BLaER1 (cell line): ENCODE results near the gene RBM14.
"Not testable (repeated sequence)": the region's sequence is repeated elsewhere in the genome, so short reads cannot be mapped to it uniquely, and the experiment has no call there.

Source experiments
- H3K27ac ChIP-seq: shearing (Covaris generic); formaldehyde crosslinking; 2 replicates; pipeline ENCODE4 v1.8.1; 2022
- H3K27me3 ChIP-seq: shearing (Covaris generic); formaldehyde crosslinking; 2 replicates; pipeline ENCODE4 v1.8.1; 2022
- H3K36me3 ChIP-seq: shearing (Covaris generic); formaldehyde crosslinking; 2 replicates; pipeline ENCODE4 v1.8.1; 2022
- H3K4me1 ChIP-seq: shearing (Covaris generic); formaldehyde crosslinking; 2 replicates; pipeline ENCODE4 v1.8.1; 2022
- H3K4me2 ChIP-seq: shearing (Covaris generic); formaldehyde crosslinking; 2 replicates; pipeline ENCODE4 v1.8.1; 2022
- H3K4me3 ChIP-seq: shearing (Covaris generic); formaldehyde crosslinking; 2 replicates; pipeline ENCODE4 v1.8.1; 2022
- H3K9ac ChIP-seq: shearing (Covaris generic); formaldehyde crosslinking; 2 replicates; pipeline ENCODE4 v1.8.1; 2022
- H3K9me3 ChIP-seq: shearing (Covaris generic); formaldehyde crosslinking; 2 replicates; pipeline ENCODE4 v1.8.1; 2022
- H4K20me1 ChIP-seq: shearing (Covaris generic); formaldehyde crosslinking; 2 replicates; pipeline ENCODE4 v1.8.1; 2022
- Cebpa-rat ChIP-seq: shearing (Covaris generic); IDR thresholded peaks from 2 replicates; pipeline ENCODE4 v1.8.1; 2022

Gene RBM14

GRCh38 chr11:66595245-66595904 is 21.1 kb upstream of the RBM14 start:
- peaks cover 17% of the 10 kb centered on the region for H3K36me3 ChIP-seq
- H3K9ac ChIP-seq: peak overlapping the region; percentile 52
- peaks cover 73% of the 10 kb centered on the region for H3K4me1 ChIP-seq
- H3K4me3 ChIP-seq: peak overlapping the region; percentile 50
- H4K20me1 ChIP-seq: peaks cover 20% of the 10 kb centered on the region
- TF ChIP-seq Cebpa-rat: no peak
- H3K9me3 ChIP-seq: peaks cover 6% of the 10 kb centered on the region; the same call in 1 of the 2 replicates
- no peaks in the 10 kb centered on the region for H3K27me3 ChIP-seq
- peak overlapping the region; percentile 73 for H3K27ac ChIP-seq
- peak overlapping the region; percentile 99 for H3K4me2 ChIP-seq

DNA sequence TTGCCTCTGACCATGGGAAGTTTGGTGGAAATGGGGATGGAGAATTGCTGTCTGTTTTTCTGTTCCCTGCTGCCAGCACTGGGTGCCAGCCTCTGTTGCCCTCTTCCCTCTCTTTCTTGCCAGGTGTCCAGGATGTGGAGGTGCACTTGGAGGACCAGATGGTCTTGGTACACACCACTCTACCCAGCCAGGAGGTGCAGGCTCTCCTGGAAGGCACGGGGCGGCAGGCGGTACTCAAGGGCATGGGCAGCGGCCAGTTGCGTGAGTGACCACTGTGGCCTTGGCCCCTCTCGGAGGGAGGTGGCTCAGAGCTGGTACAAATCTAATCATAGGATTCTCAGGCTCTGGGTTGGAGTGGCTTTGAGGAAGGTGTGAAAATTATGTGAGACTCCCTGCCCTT is 17.4 kb upstream of the RBM14 start:
- H3K9me3 ChIP-seq: no peaks in the 10 kb centered on the region
- no peak overlapping the region for H3K4me2 ChIP-seq
- no peak overlapping the region for H3K4me3 ChIP-seq
- TF ChIP-seq Cebpa-rat: no peak
- H3K4me1 ChIP-seq: peaks cover 71% of the 10 kb centered on the region
- peaks cover 20% of the 10 kb centered on the region for H4K20me1 ChIP-seq
- peaks cover 50% of the 10 kb centered on the region for H3K36me3 ChIP-seq
- H3K9ac ChIP-seq: no peak overlapping the region
- no peak overlapping the region for H3K27ac ChIP-seq
- no peaks in the 10 kb centered on the region for H3K27me3 ChIP-seq

DNA sequence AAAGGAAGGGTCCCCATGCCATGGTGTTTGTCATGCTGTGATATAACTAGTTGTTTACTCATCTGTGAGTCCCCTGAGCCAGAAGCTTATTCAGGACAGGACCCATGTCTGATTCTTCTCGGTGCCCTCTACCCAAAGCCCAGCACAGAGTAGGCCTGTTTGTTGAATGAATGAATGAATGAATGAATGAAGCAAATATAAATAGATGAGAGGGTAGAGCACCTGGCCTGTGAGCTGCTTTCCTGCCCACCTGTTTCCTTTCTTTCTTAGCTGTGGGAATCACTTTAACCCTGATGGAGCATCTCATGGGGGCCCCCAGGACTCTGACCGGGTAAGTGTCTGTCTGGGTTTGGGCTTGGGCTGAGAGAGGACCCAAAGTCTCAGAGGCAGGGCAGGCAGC is 16.2 kb upstream of the RBM14 start:
- Histone ChIP-seq H3K4me2 (peak overlapping the region; percentile 63), H4K20me1 (peaks cover 9% of the 10 kb centered on the region), H3K27ac (peak overlapping the region; percentile 11; the same call in 1 of the 2 replicates), H3K4me1 (peaks cover 59% of the 10 kb centered on the region), H3K27me3 (no peaks in the 10 kb centered on the region), H3K9ac (0 out of 2 replicates have a peak overlapping the region, but pooled peaks have one; percentile 9), H3K9me3 (no peaks in the 10 kb centered on the region), H3K4me3 (no peak overlapping the region), H3K36me3 (peaks cover 62% of the 10 kb centered on the region)
- TF ChIP-seq Cebpa-rat: no peak

DNA sequence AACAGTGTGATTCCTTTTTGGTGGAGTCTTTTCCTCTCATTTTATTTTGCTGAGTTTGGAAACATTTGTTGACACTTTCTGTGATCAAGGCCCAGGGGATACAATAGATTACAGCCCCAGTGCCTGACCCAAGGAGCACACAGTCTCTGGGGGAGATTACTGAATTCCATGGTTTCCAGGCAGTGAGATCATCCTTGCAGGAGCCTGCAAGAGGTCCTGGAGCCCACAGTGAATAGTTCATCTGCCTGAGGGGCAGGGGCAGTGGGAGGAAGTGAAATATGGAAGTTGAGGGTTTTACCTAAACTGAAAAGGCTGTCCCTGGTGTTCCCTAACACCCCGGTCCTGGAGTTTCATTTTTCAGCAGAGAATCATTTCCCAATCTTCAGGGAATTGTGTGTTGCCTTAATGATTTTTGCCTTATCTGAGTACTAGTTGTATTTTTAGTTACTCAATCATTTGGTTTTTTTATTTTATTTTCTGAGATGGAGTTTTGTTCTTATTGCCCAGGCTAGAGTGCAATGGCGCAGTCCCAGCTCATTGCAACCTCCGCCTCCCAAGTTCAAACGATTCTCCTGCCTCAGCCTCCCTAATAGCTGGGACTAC is 15.7 kb upstream of the RBM14 start:
- Histone ChIP-seq H3K9ac (0 out of 2 replicates have a peak overlapping the region, but pooled peaks have one; percentile 9), H3K27me3 (no peaks in the 10 kb centered on the region), H3K4me1 (peaks cover 54% of the 10 kb centered on the region), H3K27ac (peak overlapping the region; percentile 11; the same call in 1 of the 2 replicates), H3K9me3 (no peaks in the 10 kb centered on the region), H4K20me1 (peaks cover 4% of the 10 kb centered on the region), H3K4me3 (no peak overlapping the region), H3K36me3 (peaks cover 67% of the 10 kb centered on the region), H3K4me2 (peak overlapping the region; percentile 63)
- no peak for TF ChIP-seq Cebpa-rat

DNA sequence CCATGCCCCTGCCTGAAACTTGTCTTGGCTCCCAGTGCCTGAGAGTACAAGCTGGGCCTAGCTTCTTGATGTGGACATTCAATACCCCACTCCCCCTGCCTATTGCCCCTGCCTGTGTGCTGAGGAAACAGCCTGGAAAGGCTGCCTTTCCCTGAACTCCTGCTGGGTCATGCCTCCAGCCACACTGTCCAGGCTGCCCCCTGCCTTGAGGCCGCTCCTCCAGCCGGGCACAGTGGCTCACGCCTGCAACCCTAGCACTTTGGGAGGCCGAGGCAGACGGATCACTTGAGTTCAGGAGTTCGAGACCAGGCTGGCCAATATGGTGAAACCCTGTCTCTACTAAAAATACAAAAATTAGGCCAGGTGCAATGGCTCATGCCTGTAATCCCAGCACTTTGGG is 13.4 kb upstream of the RBM14 start:
- TF ChIP-seq Cebpa-rat: no peak
- no peaks in the 10 kb centered on the region; the same call in 1 of the 2 replicates for H3K9me3 ChIP-seq
- H4K20me1 ChIP-seq: no peaks in the 10 kb centered on the region
- H3K27me3 ChIP-seq: no peaks in the 10 kb centered on the region
- no peak overlapping the region for H3K4me3 ChIP-seq
- H3K4me2 ChIP-seq: no peak overlapping the region
- peak overlapping the region; percentile 54 for H3K27ac ChIP-seq
- no peak overlapping the region for H3K9ac ChIP-seq
- H3K36me3 ChIP-seq: peaks cover 89% of the 10 kb centered on the region
- peaks cover 53% of the 10 kb centered on the region for H3K4me1 ChIP-seq

DNA sequence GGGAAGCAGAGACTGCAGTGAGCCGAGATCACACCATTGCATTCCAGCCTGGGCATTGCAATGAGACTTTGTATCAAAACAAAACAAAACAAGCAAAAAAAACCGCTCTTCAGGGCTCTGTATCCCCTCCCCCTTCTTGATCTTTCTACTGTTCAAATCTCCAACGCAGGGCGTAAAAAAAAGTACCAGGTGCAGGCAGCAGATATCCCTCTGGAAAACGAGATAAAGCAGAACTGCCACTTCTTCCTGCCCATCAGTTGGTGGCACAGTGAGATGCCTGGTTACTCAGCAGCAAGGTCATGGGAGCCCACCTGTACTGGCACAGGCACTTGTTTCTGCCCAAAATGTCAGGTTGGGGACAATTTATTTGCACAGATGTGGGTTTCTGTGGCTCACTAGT is 12.3 kb upstream of the RBM14 start:
- Histone ChIP-seq H3K36me3 (peaks cover 84% of the 10 kb centered on the region), H3K4me3 (no peak overlapping the region), H3K27ac (no peak overlapping the region), H3K27me3 (no peaks in the 10 kb centered on the region), H3K4me1 (peaks cover 63% of the 10 kb centered on the region), H4K20me1 (no peaks in the 10 kb centered on the region), H3K4me2 (no peak overlapping the region), H3K9ac (no peak overlapping the region), H3K9me3 (no peaks in the 10 kb centered on the region; the same call in 1 of the 2 replicates)
- TF ChIP-seq Cebpa-rat: no peak

DNA sequence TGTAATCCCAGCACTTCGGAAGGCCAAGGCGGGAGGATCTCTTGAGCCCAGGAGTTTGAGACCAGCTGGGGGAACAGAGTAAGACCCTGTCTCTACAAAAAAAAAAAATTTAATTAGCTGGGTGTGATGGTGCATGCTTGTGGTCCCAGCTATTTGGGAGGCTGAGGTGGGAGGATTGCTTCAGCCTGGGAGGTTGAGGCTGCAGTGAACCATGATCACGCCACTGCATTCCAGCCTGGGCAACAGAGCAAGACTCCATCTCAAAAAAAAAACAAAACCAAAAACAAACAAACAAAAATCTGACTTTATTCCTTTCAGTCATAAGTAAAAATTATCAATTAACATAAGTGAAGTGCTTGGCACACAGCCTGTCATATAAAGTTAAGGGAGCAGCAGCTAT is 9.8 kb upstream of the RBM14 start:
- H3K9me3 ChIP-seq, H3K4me2 ChIP-seq, H4K20me1 ChIP-seq, H3K9ac ChIP-seq, H3K4me3 ChIP-seq, H3K27me3 ChIP-seq: not testable (repeated sequence)
- peaks cover 62% of the 10 kb centered on the region for H3K36me3 ChIP-seq
- H3K27ac ChIP-seq: peak overlapping the region; percentile 51; the same call in 1 of the 2 replicates
- H3K4me1 ChIP-seq: peaks cover 65% of the 10 kb centered on the region

DNA sequence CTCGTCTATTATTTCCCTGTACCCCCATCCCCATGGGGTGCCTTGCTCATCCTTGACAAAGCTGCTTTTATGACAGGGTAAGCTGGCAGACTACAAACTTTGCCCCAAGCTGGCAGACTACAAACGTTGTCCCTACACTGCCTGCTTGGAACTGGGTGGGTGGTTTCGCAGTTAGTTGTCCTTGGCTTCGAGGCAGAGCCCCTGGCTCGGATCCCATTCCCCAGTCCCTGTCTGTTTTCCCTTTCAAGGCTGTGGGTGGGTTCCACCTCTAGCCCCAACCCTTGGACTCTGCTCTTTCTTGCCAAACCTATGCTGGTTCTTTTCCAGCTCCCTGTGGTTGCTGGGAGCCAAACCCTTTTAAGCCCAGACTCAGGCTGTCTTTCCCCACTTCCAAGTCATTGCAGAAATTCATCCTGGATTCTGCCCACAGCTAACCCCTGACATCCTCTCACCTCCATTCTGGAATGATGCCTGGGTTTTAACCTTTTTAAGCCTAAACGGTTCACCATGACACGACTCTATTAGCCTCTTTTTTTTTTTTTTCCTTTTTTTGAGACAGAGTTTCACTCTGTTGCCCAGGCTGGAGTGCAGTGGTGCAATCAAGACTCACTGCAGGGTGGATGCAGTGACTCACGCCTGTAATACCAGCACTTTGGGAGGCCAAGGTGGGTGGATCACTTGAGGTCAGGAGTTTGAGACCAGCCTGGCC is 9.2 kb upstream of the RBM14 start:
- H4K20me1 ChIP-seq: no peaks in the 10 kb centered on the region
- peaks cover 65% of the 10 kb centered on the region for H3K4me1 ChIP-seq
- H3K36me3 ChIP-seq: peaks cover 56% of the 10 kb centered on the region
- TF ChIP-seq Cebpa-rat: no peak
- no peak overlapping the region for H3K9ac ChIP-seq
- H3K27me3 ChIP-seq: no peaks in the 10 kb centered on the region
- H3K9me3 ChIP-seq: no peaks in the 10 kb centered on the region; the same call in 1 of the 2 replicates
- H3K4me3 ChIP-seq: no peak overlapping the region
- peak overlapping the region; percentile 51 for H3K27ac ChIP-seq
- no peak overlapping the region for H3K4me2 ChIP-seq

GRCh38 chr11:66609721-66610617 is 6.5 kb upstream of the RBM14 start:
- Histone ChIP-seq H3K27ac (peak overlapping the region; percentile 52), H3K9ac (peak overlapping the region; percentile 39; the same call in 1 of the 2 replicates), H3K9me3 (no peaks in the 10 kb centered on the region; the same call in 1 of the 2 replicates), H3K27me3 (no peaks in the 10 kb centered on the region), H4K20me1 (no peaks in the 10 kb centered on the region), H3K36me3 (peaks cover 29% of the 10 kb centered on the region), H3K4me3 (no peak overlapping the region), H3K4me1 (peaks cover 63% of the 10 kb centered on the region), H3K4me2 (peak overlapping the region; percentile 55)
- no peak for TF ChIP-seq Cebpa-rat
